AG04449 (cell line): Measurements from ENCODE around the gene USP31.
A peak's percentile ranks its signal among the peaks of the same experiment; 100 is the strongest.

Experiments used
- CTCF ChIA-PET: fragments of 350-600 bp; formaldehyde crosslinking; extraction: SDS; loops from one replicate; lab custom pipeline; 2021; ENCODE audit warnings: antibody characterized with exemption; lab: Yijun Ruan, JAX
- POLR2A ChIA-PET: fragments of 400-600, 350-600 bp; formaldehyde crosslinking; extraction: SDS; loops from one replicate; lab custom pipeline; 2020; ENCODE audit warnings: antibody characterized with exemption, inconsistent platforms; lab: Yijun Ruan, JAX
- DNase-seq: peaks from one replicate; pipeline ENCODE4 v3.0.0-alpha.2; 2010; ENCODE audit warnings: low read depth, low spot score
- H3K4me3 ChIP-seq: 2 replicates; pipeline ENCODE4 v1.5.1; 2011; ENCODE audit warnings: low read depth, mild to moderate bottlenecking, control low read depth, low read length
- CTCF ChIP-seq: IDR thresholded peaks from one replicate; pipeline ENCODE4 v1.5.1; 2011; ENCODE audit warnings: mild to moderate bottlenecking, moderate library complexity, low read length, control low read depth, inconsistent platforms; ENCODE audit not compliant: insufficient read depth; ENCODE audit errors: missing control alignments

USP31 gene

GRCh38 chr16:23149267-23149992, at the start of gene USP31:
Gene USP31 (minus strand): TSS chr16:23149452. CDS start chr16:23149270, 182 bp downstream.
- H3K4me3 ChIP-seq, result peak within 1 kb of the TSS; percentile 82
- DNase-seq, result peak; percentile 44
- POLR2A ChIA-PET, result interaction anchor here (0.9 kb wide), 1 partner anchor 243 kb away, joined by 3 read pairs; no protein-coding TSS in a partner anchor
- no peak for TF ChIP-seq CTCF
- CTCF ChIA-PET, result interaction anchor here (1.0 to 1.1 kb wide), 3 partner anchors 33 to 286 kb away, joined by 3 read pairs; partner anchors contain the start of gene SCNN1G

GRCh38 chr16:23196539-23196938, 47.3 kb upstream of the USP31 start:
- CTCF ChIA-PET, result no interaction called here
- TF ChIP-seq CTCF, result no peak
- no peak for DNase-seq
- POLR2A ChIA-PET, result no interaction called here
- no peak overlapping the region for H3K4me3 ChIP-seq

GRCh38 chr16:23195366-23195978, 46.2 kb upstream of the USP31 start:
- H3K4me3 ChIP-seq, result no peak overlapping the region
- DNase-seq, result no peak
- ChIA-PET POLR2A (no interaction called here), CTCF (no interaction called here)
- no peak for TF ChIP-seq CTCF

GRCh38 chr16:23194497-23195221, 45.4 kb upstream of the USP31 start:
- DNase-seq, result no peak
- ChIA-PET POLR2A (no interaction called here), CTCF (no interaction called here)
- no peak overlapping the region for H3K4me3 ChIP-seq
- no peak for TF ChIP-seq CTCF

GRCh38 chr16:23188911-23189310, 39.7 kb upstream of the USP31 start:
- POLR2A ChIA-PET, result no interaction called here
- CTCF ChIA-PET, result interaction anchor here (11.9 kb wide), 1 partner anchor 246 kb away, joined by 245 read pairs; no protein-coding TSS in a partner anchor
- no peak for TF ChIP-seq CTCF
- no peak for DNase-seq
- no peak overlapping the region for H3K4me3 ChIP-seq
